Ishikawa (cell line): ENCODE measurements around the gene GNG7.

ENCODE experiments used
- CEBPB ChIP-seq: IDR thresholded peaks from 2 replicates; pipeline ENCODE4 v1.6.1; 2012
- CREB1 ChIP-seq: IDR thresholded peaks from 2 replicates; pipeline ENCODE4 v1.6.1; 2012; ENCODE audit warnings: low read depth
- EP300 ChIP-seq: IDR thresholded peaks from 2 replicates; pipeline ENCODE4 v1.6.1; 2012; ENCODE audit warnings: borderline replicate concordance
- FOXM1 ChIP-seq: IDR thresholded peaks from 2 replicates; pipeline ENCODE4 v1.6.1; 2012; ENCODE audit warnings: low read depth, borderline replicate concordance
- MAX ChIP-seq: IDR thresholded peaks from 2 replicates; pipeline ENCODE4 v1.6.1; 2012
- NFIC ChIP-seq: IDR thresholded peaks from 2 replicates; pipeline ENCODE4 v1.6.1; 2012
- RAD21 ChIP-seq: IDR thresholded peaks from 2 replicates; pipeline ENCODE4 v1.6.1; 2012; ENCODE audit warnings: low read depth
- REST ChIP-seq: IDR thresholded peaks from 2 replicates; pipeline ENCODE4 v1.6.1; 2012; ENCODE audit warnings: low read depth, mild to moderate bottlenecking
- TAF1 ChIP-seq: IDR thresholded peaks from 2 replicates; pipeline ENCODE4 v1.6.1; 2012; ENCODE audit warnings: low read depth, mild to moderate bottlenecking
- TCF12 ChIP-seq: IDR thresholded peaks from 2 replicates; pipeline ENCODE4 v1.6.1; 2012; ENCODE audit warnings: low read depth
- TEAD4 ChIP-seq: IDR thresholded peaks from 2 replicates; pipeline ENCODE4 v1.6.1; 2012
- USF1 ChIP-seq: IDR thresholded peaks from 2 replicates; pipeline ENCODE4 v1.6.1; 2012
- YY1 ChIP-seq: IDR thresholded peaks from 2 replicates; pipeline ENCODE4 v1.6.1; 2012; ENCODE audit warnings: low read depth
- ZBTB7A ChIP-seq: IDR thresholded peaks from 2 replicates; pipeline ENCODE4 v1.6.1; 2012; ENCODE audit warnings: low read depth

- no peak for TF ChIP-seq ZBTB7A
- no peak for TF ChIP-seq EP300
- TF ChIP-seq YY1 = no peak
- TF ChIP-seq REST = no peak
- TF ChIP-seq NFIC = no peak
- no peak for TF ChIP-seq TAF1
- TF ChIP-seq RAD21 = no peak
- no peak for TF ChIP-seq USF1
- no peak for TF ChIP-seq MAX
- TF ChIP-seq TCF12 = no peak
- TF ChIP-seq FOXM1 = no peak
- TF ChIP-seq CREB1 = no peak
- no peak for TF ChIP-seq TEAD4
- TF ChIP-seq CEBPB = no peak
Measured at GRCh38 chr19:2636141-2636896, 66.2 kb downstream of the GNG7 start.
